ENCODE measurements around the gene DGKH.
A peak's percentile ranks its signal among the peaks of the same experiment; 100 is the strongest.

Gene DGKH

GRCh38 chr13:42048342-42048683, at the start of gene DGKH:
Gene DGKH, plus strand, starts transcription at chr13:42048648. Its CDS starts 126 bp downstream, at chr13:42048774.
- no peak for DNase-seq (ENCODE audit: low read depth)

- no peak for DNase-seq (ENCODE audit: low read depth)
Observed at GRCh38 chr13:42000846-42001245, 47.6 kb upstream of the DGKH start.

GRCh38 chr13:42001580-42001979, 46.9 kb upstream of the DGKH start:
- peak; percentile 70 for DNase-seq (ENCODE audit: low read depth)

GRCh38 chr13:42002066-42002465, 46.4 kb upstream of the DGKH start:
- DNase-seq (ENCODE audit: low read depth): no peak

- DNase-seq (ENCODE audit: low read depth): peak; percentile 50
Observed at GRCh38 chr13:42007844-42008243, 40.6 kb upstream of the DGKH start.

GRCh38 chr13:42009057-42009456, 39.4 kb upstream of the DGKH start:
- no peak for DNase-seq (ENCODE audit: low read depth)

- DNase-seq (ENCODE audit: low read depth): no peak
Observed at GRCh38 chr13:42011601-42012350, 36.7 kb upstream of the DGKH start.

GRCh38 chr13:42014119-42014518, 34.3 kb upstream of the DGKH start:
- no peak for DNase-seq (ENCODE audit: low read depth)

- DNase-seq (ENCODE audit: low read depth): no peak
Observed at GRCh38 chr13:42017264-42017663, 31.2 kb upstream of the DGKH start.

- DNase-seq (ENCODE audit: low read depth): no peak
Observed at GRCh38 chr13:42021851-42022250, 26.6 kb upstream of the DGKH start.

- DNase-seq (ENCODE audit: low read depth): no peak
Observed at GRCh38 chr13:42022336-42022735, 26.1 kb upstream of the DGKH start.

- no peak for DNase-seq (ENCODE audit: low read depth)
Observed at GRCh38 chr13:42022796-42023493, 25.5 kb upstream of the DGKH start.

GRCh38 chr13:42027286-42027685, 21.2 kb upstream of the DGKH start:
- DNase-seq (ENCODE audit: low read depth): no peak

- no peak for DNase-seq (ENCODE audit: low read depth)
Observed at GRCh38 chr13:42028113-42028799, 20.2 kb upstream of the DGKH start.

- peak; percentile 26 for DNase-seq (ENCODE audit: low read depth)
Observed at GRCh38 chr13:42035905-42036521, 12.4 kb upstream of the DGKH start.

- no peak for DNase-seq (ENCODE audit: low read depth)
Observed at GRCh38 chr13:42036711-42037110, 11.7 kb upstream of the DGKH start.

GRCh38 chr13:42038661-42039456, 9.6 kb upstream of the DGKH start:
- peak; percentile 10 for DNase-seq (ENCODE audit: low read depth)

- peak; percentile 59 for DNase-seq (ENCODE audit: low read depth)
Observed at GRCh38 chr13:42039457-42039945, 8.9 kb upstream of the DGKH start.

GRCh38 chr13:42039946-42040729, 8.3 kb upstream of the DGKH start:
- DNase-seq (ENCODE audit: low read depth): peak; percentile 88

GRCh38 chr13:42040730-42041010, 7.8 kb upstream of the DGKH start:
- DNase-seq (ENCODE audit: low read depth): no peak

Measured in ELR (cell line).